SK-N-SH (cell line): ENCODE results near the gene BTLA. TPM values are rescaled to one million over a fixed set of nuclear protein-coding genes. Genes with fewer than 3 reads are reported as not detected.

ENCODE experiments used
- CTCF ChIA-PET: fragments of 300-600, 350-600 bp; formaldehyde crosslinking; extraction: SDS; loops from one replicate; lab custom pipeline; 2021; lab: Yijun Ruan, JAX
- POLR2A ChIA-PET: fragments of 350-600 bp; sonication (Branson Sonifier 250); formaldehyde crosslinking; extraction: SDS; loops from one replicate; lab custom pipeline; 2020; ENCODE audit warnings: antibody characterized with exemption, inconsistent platforms; lab: Yijun Ruan, JAX
- DNase-seq: peaks from one replicate; pipeline ENCODE4 v3.0.0; 2012
- H2AFZ ChIP-seq: fragments of 200-600 bp; sonication (generic); 2 replicates; pipeline ENCODE4 v1.8.1; 2016; ENCODE audit warnings: antibody characterized with exemption, mild to moderate bottlenecking, low read depth
- H3F3A ChIP-seq: fragments of 200-600 bp; sonication (generic); replicated peaks from 2 replicates; pipeline ENCODE3; 2016; ENCODE audit warnings: antibody characterized with exemption, mild to moderate bottlenecking; ENCODE audit not compliant: insufficient read depth
- H3K27ac ChIP-seq, 2 experiments: fragments of 200-500 bp in 1 of 2; fragments of 200-600 bp in 1 of 2; sonication (Bioruptor generic) in 1 of 2; sonication (generic), shearing (Covaris generic) in 1 of 2; 2 replicates each; pipeline versions ENCODE4 v1.5.1 to v1.6.1; 2014 to 2016; ENCODE audit warnings: low read depth in 2 of 2, inconsistent platforms in 1 of 2, low read length in 1 of 2, mild to moderate bottlenecking in 1 of 2, mixed read lengths in 1 of 2
- H3K27me3 ChIP-seq: fragments of 200-600 bp; sonication (generic), shearing (Covaris generic); 2 replicates; pipeline ENCODE4 v1.6.1; 2016; ENCODE audit warnings: mixed run types; ENCODE audit not compliant: insufficient read depth
- H3K36me3 ChIP-seq, 2 experiments: fragments of 200-500 bp in 1 of 2; fragments of 200-600 bp in 1 of 2; sonication (Bioruptor generic) in 1 of 2; sonication (generic) in 1 of 2; replicated peaks in 1 of 2; 2 replicates each; pipeline versions ENCODE3 to v1.5.1; 2014 to 2016; ENCODE audit warnings: low read length in 1 of 2, mild to moderate bottlenecking in 1 of 2; ENCODE audit not compliant: insufficient read depth in 2 of 2, control insufficient read depth in 1 of 2
- H3K4me1 ChIP-seq, 2 experiments: fragments of 200-500 bp in 1 of 2; fragments of 200-600 bp in 1 of 2; sonication (Bioruptor generic) in 1 of 2; sonication (generic), shearing (Covaris generic) in 1 of 2; 2 replicates each; pipeline versions ENCODE4 v1.5.1 to v1.6.1; 2014 to 2016; ENCODE audit warnings: low read depth in 1 of 2, low read length in 1 of 2, mixed run types in 1 of 2; ENCODE audit not compliant: insufficient read depth in 2 of 2, control insufficient read depth in 1 of 2
- H3K4me2 ChIP-seq: fragments of 200-600 bp; sonication (generic), shearing (Covaris generic); 2 replicates; pipeline ENCODE4 v1.6.1; 2017; ENCODE audit warnings: mixed run types
- H3K4me3 ChIP-seq, 2 experiments: fragments of 200-500 bp in 1 of 2; fragments of 200-600 bp in 1 of 2; sonication (Bioruptor generic) in 1 of 2; sonication (generic), shearing (Covaris generic) in 1 of 2; 2 replicates each; pipeline versions ENCODE4 v1.5.1 to v1.8.1; 2014 to 2016; ENCODE audit warnings: low read depth in 2 of 2, inconsistent platforms in 1 of 2, low read length in 1 of 2, mild to moderate bottlenecking in 1 of 2, mixed read lengths in 1 of 2, moderate library complexity in 1 of 2
- H3K79me2 ChIP-seq: fragments of 200-600 bp; sonication (generic); 2 replicates; pipeline ENCODE4 v1.8.1; 2017; ENCODE audit warnings: mild to moderate bottlenecking; ENCODE audit not compliant: insufficient read depth
- H3K9ac ChIP-seq: fragments of 200-600 bp; sonication (generic); 2 replicates; pipeline ENCODE4 v1.6.1; 2017; ENCODE audit warnings: mixed run types
- H3K9me2 ChIP-seq: fragments of 200-600 bp; sonication (generic); 2 replicates; pipeline ENCODE4 v1.6.1; 2017; ENCODE audit warnings: mixed run types
- H3K9me3 ChIP-seq: fragments of 200-600 bp; sonication (generic); 2 replicates; pipeline ENCODE4 v1.6.1; 2017; ENCODE audit warnings: mixed run types, mild to moderate bottlenecking, moderate library complexity
- H4K20me1 ChIP-seq: fragments of 200-600 bp; sonication (generic); 2 replicates; pipeline ENCODE4 v1.6.1; 2017; ENCODE audit warnings: mild to moderate bottlenecking, mixed run types; ENCODE audit not compliant: insufficient read depth
- ELF1 ChIP-seq: IDR thresholded peaks from 2 replicates; pipeline ENCODE4 v1.4.0; 2012
- FOXJ3 ChIP-seq: sonication (generic); formaldehyde crosslinking; IDR thresholded peaks from 2 replicates; pipeline ENCODE4 v1.5.1; 2020; ENCODE audit warnings: mild to moderate bottlenecking, missing genetic modification reagents
- FOXM1 ChIP-seq: IDR thresholded peaks from 2 replicates; pipeline ENCODE4 v1.4.0; 2012; ENCODE audit warnings: low read depth, mild to moderate bottlenecking
- GABPA ChIP-seq: IDR thresholded peaks from 2 replicates; pipeline ENCODE4 v1.4.0; 2012; ENCODE audit warnings: low read depth, mild to moderate bottlenecking
- IRF3 ChIP-seq: fragments of 150-350 bp; IDR thresholded peaks from 2 replicates; pipeline ENCODE4 v1.6.1; 2016; ENCODE audit warnings: mild to moderate bottlenecking, low read depth, low read length
- JUND ChIP-seq: IDR thresholded peaks from 2 replicates; pipeline ENCODE4 v1.4.0; 2012
- MAX ChIP-seq: IDR thresholded peaks from 2 replicates; pipeline ENCODE4 v1.4.0; 2012; ENCODE audit warnings: low read depth
- MXI1 ChIP-seq: IDR thresholded peaks from 2 replicates; pipeline ENCODE4 v1.6.1; 2012; ENCODE audit warnings: mild to moderate bottlenecking, low read depth, low read length, improper control_type of control experiment
- NFIC ChIP-seq: IDR thresholded peaks from 2 replicates; pipeline ENCODE4 v1.4.0; 2012; ENCODE audit warnings: borderline replicate concordance
- PBX3 ChIP-seq: IDR thresholded peaks from 2 replicates; pipeline ENCODE4; 2012
- POLR2AphosphoS5 ChIP-seq: IDR thresholded peaks from 2 replicates; pipeline ENCODE4 v1.6.1; 2012; ENCODE audit warnings: low read depth, low read length
- RXRA ChIP-seq: IDR thresholded peaks from 2 replicates; pipeline ENCODE4 v1.4.0; 2012; ENCODE audit warnings: low read depth, mild to moderate bottlenecking, borderline replicate concordance
- SIN3A ChIP-seq: IDR thresholded peaks from 2 replicates; pipeline ENCODE4 v1.6.1; 2012; ENCODE audit warnings: low read depth, mild to moderate bottlenecking, low read length, moderate library complexity, borderline replicate concordance
- SMC3 ChIP-seq: IDR thresholded peaks from 2 replicates; pipeline ENCODE4 v1.6.1; 2012; ENCODE audit warnings: low read depth, low read length, improper control_type of control experiment
- TCF12 ChIP-seq: IDR thresholded peaks from 2 replicates; pipeline ENCODE4 v1.4.0; 2012
- TEAD4 ChIP-seq: IDR thresholded peaks from 2 replicates; pipeline ENCODE4 v1.4.0; 2012; ENCODE audit warnings: mild to moderate bottlenecking, borderline replicate concordance; ENCODE audit not compliant: insufficient read depth
- USF1 ChIP-seq: IDR thresholded peaks from 2 replicates; pipeline ENCODE4 v1.4.0; 2012; ENCODE audit warnings: low read depth, borderline replicate concordance
- YY1 ChIP-seq: IDR thresholded peaks from 2 replicates; pipeline ENCODE4 v1.4.0; 2012; ENCODE audit warnings: low read depth, mild to moderate bottlenecking
- polyA plus RNA-seq, 3 experiments: library from polyadenylated mRNA; depleted of rRNA; stranded (reverse); fragments of >200 nt; gene quantifications; 2 replicates each; pipeline ENCODE4 v1.2.3, GENCODE V29; 2012
- TF ChIP-seq, protein P1 (sequence below): IDR thresholded peaks from 2 replicates; pipeline ENCODE4 v1.6.1; 2012; ENCODE audit warnings: mild to moderate bottlenecking, low read depth, low read length, moderate library complexity

BTLA gene
- polyA plus RNA-seq, 1 of the 3 experiments (the other 2 are of a cell fraction): not detected

- no peak for DNase-seq
- Histone ChIP-seq H3K9me2 (no peaks in the 10 kb centered on the region), H3K9ac (no peak overlapping the region), H3K36me3 (no peaks in the 10 kb centered on the region), H3K27ac (no peak overlapping the region), H4K20me1 (no peaks in the 10 kb centered on the region), H3K4me3 (no peak overlapping the region), H3K9me3 (no peaks in the 10 kb centered on the region), H3K4me2 (no peak overlapping the region), H3K79me2 (no peaks in the 10 kb centered on the region), H3K4me1 (no peaks in the 10 kb centered on the region), H2AFZ (no peak overlapping the region), H3K27me3 (no peaks in the 10 kb centered on the region), H3F3A (no peaks in the 10 kb centered on the region)
- CTCF ChIA-PET: no interaction called here
- TF ChIP-seq ELF1 (no peak), NFIC (no peak), FOXJ3 (CRISPR knock-in tag) (no peak), JUND (no peak), SIN3A (no peak), PBX3 (no peak), FOXM1 (no peak), MAX (no peak), SMC3 (no peak), GABPA (no peak), RXRA (no peak), MXI1 (no peak), POLR2AphosphoS5 (no peak), TEAD4 (no peak), YY1 (no peak), IRF3 (no peak), USF1 (no peak), TCF12 (no peak)
- TF ChIP-seq, protein P1, sequence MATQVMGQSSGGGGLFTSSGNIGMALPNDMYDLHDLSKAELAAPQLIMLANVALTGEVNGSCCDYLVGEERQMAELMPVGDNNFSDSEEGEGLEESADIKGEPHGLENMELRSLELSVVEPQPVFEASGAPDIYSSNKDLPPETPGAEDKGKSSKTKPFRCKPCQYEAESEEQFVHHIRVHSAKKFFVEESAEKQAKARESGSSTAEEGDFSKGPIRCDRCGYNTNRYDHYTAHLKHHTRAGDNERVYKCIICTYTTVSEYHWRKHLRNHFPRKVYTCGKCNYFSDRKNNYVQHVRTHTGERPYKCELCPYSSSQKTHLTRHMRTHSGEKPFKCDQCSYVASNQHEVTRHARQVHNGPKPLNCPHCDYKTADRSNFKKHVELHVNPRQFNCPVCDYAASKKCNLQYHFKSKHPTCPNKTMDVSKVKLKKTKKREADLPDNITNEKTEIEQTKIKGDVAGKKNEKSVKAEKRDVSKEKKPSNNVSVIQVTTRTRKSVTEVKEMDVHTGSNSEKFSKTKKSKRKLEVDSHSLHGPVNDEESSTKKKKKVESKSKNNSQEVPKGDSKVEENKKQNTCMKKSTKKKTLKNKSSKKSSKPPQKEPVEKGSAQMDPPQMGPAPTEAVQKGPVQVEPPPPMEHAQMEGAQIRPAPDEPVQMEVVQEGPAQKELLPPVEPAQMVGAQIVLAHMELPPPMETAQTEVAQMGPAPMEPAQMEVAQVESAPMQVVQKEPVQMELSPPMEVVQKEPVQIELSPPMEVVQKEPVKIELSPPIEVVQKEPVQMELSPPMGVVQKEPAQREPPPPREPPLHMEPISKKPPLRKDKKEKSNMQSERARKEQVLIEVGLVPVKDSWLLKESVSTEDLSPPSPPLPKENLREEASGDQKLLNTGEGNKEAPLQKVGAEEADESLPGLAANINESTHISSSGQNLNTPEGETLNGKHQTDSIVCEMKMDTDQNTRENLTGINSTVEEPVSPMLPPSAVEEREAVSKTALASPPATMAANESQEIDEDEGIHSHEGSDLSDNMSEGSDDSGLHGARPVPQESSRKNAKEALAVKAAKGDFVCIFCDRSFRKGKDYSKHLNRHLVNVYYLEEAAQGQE: no peak
- POLR2A ChIA-PET: no interaction called here
Measured at GRCh38 chr3:112491373-112491772, 7.9 kb downstream of the BTLA start.
